ENCODE measurements around the gene RASGEF1C. TPM values are rescaled to one million over a fixed set of nuclear protein-coding genes. Genes with fewer than 3 reads are reported as not detected.

RASGEF1C gene
- total and polyA plus RNA-seq, 2 experiments from 2014 or later, result 0.40 to 0.42 TPM

- H3K36me3 ChIP-seq (ENCODE audit: insufficient read depth), result no peaks in the 10 kb centered on the region
- Mint-ChIP-seq H3K4me1 (peaks cover 3% of the 10 kb centered on the region; the same call in 1 of the 3 replicates), H3K27me3 (ENCODE audit: insufficient read depth, low read depth, poor library complexity) (peaks cover 13% of the 10 kb centered on the region), H3K27ac (no peak overlapping the region), H3K4me3 (no peak overlapping the region), H3K9me3 (no peaks in the 10 kb centered on the region; the same call in 2 of the 3 replicates), H3K36me3 (ENCODE audit: low read depth) (no peaks in the 10 kb centered on the region; the same call in 2 of the 3 replicates)
- TF ChIP-seq EZH2 (IDR thresholded peaks at IDR 0.05; ENCODE audit: low read depth, unreplicated experiment) (no peak), POLR2AphosphoS5 (IDR thresholded peaks at IDR 0.05; ENCODE audit: low read depth) (no peak), ZNF114 (CRISPR knock-in tag; IDR thresholded peaks at IDR 0.05) (no peak), JUNB (IDR thresholded peaks at IDR 0.05; ENCODE audit: unreplicated experiment) (no peak), NANOG (IDR thresholded peaks at IDR 0.05; ENCODE audit: borderline replicate concordance) (no peak), STAT1 (IDR thresholded peaks at IDR 0.05; ENCODE audit: unreplicated experiment) (no peak), EZH2phosphoT487 (IDR thresholded peaks at IDR 0.05; ENCODE audit: unreplicated experiment) (no peak)
- TF ChIP-seq, protein P1, sequence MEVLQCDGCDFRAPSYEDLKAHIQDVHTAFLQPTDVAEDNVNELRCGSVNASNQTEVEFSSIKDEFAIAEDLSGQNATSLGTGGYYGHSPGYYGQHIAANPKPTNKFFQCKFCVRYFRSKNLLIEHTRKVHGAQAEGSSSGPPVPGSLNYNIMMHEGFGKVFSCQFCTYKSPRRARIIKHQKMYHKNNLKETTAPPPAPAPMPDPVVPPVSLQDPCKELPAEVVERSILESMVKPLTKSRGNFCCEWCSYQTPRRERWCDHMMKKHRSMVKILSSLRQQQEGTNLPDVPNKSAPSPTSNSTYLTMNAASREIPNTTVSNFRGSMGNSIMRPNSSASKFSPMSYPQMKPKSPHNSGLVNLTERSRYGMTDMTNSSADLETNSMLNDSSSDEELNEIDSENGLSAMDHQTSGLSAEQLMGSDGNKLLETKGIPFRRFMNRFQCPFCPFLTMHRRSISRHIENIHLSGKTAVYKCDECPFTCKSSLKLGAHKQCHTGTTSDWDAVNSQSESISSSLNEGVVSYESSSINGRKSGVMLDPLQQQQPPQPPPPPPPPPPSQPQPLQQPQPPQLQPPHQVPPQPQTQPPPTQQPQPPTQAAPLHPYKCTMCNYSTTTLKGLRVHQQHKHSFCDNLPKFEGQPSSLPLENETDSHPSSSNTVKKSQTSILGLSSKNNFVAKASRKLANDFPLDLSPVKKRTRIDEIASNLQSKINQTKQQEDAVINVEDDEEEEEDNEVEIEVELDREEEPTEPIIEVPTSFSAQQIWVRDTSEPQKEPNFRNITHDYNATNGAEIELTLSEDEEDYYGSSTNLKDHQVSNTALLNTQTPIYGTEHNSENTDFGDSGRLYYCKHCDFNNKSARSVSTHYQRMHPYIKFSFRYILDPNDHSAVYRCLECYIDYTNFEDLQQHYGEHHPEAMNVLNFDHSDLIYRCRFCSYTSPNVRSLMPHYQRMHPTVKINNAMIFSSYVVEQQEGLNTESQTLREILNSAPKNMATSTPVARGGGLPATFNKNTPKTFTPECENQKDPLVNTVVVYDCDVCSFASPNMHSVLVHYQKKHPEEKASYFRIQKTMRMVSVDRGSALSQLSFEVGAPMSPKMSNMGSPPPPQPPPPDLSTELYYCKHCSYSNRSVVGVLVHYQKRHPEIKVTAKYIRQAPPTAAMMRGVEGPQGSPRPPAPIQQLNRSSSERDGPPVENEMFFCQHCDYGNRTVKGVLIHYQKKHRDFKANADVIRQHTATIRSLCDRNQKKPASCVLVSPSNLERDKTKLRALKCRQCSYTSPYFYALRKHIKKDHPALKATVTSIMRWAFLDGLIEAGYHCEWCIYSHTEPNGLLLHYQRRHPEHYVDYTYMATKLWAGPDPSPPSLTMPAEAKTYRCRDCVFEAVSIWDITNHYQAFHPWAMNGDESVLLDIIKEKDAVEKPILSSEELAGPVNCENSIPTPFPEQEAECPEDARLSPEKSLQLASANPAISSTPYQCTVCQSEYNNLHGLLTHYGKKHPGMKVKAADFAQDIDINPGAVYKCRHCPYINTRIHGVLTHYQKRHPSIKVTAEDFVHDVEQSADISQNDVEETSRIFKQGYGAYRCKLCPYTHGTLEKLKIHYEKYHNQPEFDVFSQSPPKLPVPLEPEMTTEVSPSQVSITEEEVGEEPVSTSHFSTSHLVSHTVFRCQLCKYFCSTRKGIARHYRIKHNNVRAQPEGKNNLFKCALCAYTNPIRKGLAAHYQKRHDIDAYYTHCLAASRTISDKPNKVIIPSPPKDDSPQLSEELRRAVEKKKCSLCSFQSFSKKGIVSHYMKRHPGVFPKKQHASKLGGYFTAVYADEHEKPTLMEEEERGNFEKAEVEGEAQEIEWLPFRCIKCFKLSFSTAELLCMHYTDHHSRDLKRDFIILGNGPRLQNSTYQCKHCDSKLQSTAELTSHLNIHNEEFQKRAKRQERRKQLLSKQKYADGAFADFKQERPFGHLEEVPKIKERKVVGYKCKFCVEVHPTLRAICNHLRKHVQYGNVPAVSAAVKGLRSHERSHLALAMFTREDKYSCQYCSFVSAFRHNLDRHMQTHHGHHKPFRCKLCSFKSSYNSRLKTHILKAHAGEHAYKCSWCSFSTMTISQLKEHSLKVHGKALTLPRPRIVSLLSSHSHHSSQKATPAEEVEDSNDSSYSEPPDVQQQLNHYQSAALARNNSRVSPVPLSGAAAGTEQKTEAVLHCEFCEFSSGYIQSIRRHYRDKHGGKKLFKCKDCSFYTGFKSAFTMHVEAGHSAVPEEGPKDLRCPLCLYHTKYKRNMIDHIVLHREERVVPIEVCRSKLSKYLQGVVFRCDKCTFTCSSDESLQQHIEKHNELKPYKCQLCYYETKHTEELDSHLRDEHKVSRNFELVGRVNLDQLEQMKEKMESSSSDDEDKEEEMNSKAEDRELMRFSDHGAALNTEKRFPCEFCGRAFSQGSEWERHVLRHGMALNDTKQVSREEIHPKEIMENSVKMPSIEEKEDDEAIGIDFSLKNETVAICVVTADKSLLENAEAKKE (CRISPR knock-in tag; IDR thresholded peaks at IDR 0.05), result no peak
- TF ChIP-seq, protein P2, sequence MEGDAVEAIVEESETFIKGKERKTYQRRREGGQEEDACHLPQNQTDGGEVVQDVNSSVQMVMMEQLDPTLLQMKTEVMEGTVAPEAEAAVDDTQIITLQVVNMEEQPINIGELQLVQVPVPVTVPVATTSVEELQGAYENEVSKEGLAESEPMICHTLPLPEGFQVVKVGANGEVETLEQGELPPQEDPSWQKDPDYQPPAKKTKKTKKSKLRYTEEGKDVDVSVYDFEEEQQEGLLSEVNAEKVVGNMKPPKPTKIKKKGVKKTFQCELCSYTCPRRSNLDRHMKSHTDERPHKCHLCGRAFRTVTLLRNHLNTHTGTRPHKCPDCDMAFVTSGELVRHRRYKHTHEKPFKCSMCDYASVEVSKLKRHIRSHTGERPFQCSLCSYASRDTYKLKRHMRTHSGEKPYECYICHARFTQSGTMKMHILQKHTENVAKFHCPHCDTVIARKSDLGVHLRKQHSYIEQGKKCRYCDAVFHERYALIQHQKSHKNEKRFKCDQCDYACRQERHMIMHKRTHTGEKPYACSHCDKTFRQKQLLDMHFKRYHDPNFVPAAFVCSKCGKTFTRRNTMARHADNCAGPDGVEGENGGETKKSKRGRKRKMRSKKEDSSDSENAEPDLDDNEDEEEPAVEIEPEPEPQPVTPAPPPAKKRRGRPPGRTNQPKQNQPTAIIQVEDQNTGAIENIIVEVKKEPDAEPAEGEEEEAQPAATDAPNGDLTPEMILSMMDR (conservative IDR thresholded peaks at IDR 0.05; ENCODE audit: low read depth in 2 of 2), result no peak
- TF ChIP-seq, protein P3, sequence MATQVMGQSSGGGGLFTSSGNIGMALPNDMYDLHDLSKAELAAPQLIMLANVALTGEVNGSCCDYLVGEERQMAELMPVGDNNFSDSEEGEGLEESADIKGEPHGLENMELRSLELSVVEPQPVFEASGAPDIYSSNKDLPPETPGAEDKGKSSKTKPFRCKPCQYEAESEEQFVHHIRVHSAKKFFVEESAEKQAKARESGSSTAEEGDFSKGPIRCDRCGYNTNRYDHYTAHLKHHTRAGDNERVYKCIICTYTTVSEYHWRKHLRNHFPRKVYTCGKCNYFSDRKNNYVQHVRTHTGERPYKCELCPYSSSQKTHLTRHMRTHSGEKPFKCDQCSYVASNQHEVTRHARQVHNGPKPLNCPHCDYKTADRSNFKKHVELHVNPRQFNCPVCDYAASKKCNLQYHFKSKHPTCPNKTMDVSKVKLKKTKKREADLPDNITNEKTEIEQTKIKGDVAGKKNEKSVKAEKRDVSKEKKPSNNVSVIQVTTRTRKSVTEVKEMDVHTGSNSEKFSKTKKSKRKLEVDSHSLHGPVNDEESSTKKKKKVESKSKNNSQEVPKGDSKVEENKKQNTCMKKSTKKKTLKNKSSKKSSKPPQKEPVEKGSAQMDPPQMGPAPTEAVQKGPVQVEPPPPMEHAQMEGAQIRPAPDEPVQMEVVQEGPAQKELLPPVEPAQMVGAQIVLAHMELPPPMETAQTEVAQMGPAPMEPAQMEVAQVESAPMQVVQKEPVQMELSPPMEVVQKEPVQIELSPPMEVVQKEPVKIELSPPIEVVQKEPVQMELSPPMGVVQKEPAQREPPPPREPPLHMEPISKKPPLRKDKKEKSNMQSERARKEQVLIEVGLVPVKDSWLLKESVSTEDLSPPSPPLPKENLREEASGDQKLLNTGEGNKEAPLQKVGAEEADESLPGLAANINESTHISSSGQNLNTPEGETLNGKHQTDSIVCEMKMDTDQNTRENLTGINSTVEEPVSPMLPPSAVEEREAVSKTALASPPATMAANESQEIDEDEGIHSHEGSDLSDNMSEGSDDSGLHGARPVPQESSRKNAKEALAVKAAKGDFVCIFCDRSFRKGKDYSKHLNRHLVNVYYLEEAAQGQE (IDR thresholded peaks at IDR 0.05; ENCODE audit: unreplicated experiment), result no peak
- H3K27me3 ChIP-seq (ENCODE audit: insufficient read depth), result no peaks in the 10 kb centered on the region
- H3K79me2 ChIP-seq (replicated peaks; ENCODE audit: insufficient read depth), result no peaks in the 10 kb centered on the region
- no peaks in the 10 kb centered on the region for H4K20me1 ChIP-seq (replicated peaks; ENCODE audit: insufficient read depth)
- H3K4me1 ChIP-seq (ENCODE audit: insufficient read depth), result no peaks in the 10 kb centered on the region
- H3K27ac ChIP-seq (ENCODE audit: low read depth), result no peak overlapping the region
- DNase-seq (ENCODE audit: low spot score), result no peak
- no peak overlapping the region for H3K4me2 ChIP-seq
- H3F3A ChIP-seq (replicated peaks; ENCODE audit: low read depth), result no peaks in the 10 kb centered on the region
- H3K9me2 ChIP-seq (ENCODE audit: insufficient read depth), result no peaks in the 10 kb centered on the region
- no peak overlapping the region for H3K4me3 ChIP-seq
- no peak overlapping the region for H2AFZ ChIP-seq
- ATAC-seq, result no peak
Observed at GRCh38 chr5:180137401-180138213, 71.4 kb downstream of the RASGEF1C start.

Measured in GM23338 (cell line).